Measurements from ENCODE around the gene ILDR2.

DNA sequence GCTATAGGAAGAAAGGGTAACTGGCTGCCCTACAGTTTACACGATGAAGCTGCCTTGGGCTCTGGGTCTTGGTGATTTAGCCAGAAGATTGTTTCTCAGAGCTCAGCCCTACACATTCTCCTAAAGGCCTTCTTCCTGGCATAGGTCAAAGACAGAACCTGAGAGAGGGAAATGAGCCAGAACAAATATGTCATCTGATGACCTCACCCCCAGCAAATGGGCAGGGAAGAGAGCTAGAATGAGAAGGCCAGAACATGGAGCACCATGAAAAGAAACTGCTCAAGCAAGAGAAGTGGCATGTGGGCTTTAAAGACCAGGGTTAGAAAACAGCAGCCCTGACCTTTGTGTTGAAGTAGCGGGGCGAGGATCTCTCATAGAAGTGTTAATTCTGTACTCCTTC is 5.5 kb upstream of the ILDR2 start:
- TF ChIP-seq, protein P1, sequence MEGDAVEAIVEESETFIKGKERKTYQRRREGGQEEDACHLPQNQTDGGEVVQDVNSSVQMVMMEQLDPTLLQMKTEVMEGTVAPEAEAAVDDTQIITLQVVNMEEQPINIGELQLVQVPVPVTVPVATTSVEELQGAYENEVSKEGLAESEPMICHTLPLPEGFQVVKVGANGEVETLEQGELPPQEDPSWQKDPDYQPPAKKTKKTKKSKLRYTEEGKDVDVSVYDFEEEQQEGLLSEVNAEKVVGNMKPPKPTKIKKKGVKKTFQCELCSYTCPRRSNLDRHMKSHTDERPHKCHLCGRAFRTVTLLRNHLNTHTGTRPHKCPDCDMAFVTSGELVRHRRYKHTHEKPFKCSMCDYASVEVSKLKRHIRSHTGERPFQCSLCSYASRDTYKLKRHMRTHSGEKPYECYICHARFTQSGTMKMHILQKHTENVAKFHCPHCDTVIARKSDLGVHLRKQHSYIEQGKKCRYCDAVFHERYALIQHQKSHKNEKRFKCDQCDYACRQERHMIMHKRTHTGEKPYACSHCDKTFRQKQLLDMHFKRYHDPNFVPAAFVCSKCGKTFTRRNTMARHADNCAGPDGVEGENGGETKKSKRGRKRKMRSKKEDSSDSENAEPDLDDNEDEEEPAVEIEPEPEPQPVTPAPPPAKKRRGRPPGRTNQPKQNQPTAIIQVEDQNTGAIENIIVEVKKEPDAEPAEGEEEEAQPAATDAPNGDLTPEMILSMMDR (tag by site-specific recombination; IDR thresholded peaks at IDR 0.05): no peak
- TF ChIP-seq ZNF133 (tag by site-specific recombination; IDR thresholded peaks at IDR 0.05) (no peak), ZNF335 (tag by site-specific recombination; conservative IDR thresholded peaks at IDR 0.05) (no peak; the same call in 1 of the 2 replicates)
- TF ChIP-seq, protein P2, sequence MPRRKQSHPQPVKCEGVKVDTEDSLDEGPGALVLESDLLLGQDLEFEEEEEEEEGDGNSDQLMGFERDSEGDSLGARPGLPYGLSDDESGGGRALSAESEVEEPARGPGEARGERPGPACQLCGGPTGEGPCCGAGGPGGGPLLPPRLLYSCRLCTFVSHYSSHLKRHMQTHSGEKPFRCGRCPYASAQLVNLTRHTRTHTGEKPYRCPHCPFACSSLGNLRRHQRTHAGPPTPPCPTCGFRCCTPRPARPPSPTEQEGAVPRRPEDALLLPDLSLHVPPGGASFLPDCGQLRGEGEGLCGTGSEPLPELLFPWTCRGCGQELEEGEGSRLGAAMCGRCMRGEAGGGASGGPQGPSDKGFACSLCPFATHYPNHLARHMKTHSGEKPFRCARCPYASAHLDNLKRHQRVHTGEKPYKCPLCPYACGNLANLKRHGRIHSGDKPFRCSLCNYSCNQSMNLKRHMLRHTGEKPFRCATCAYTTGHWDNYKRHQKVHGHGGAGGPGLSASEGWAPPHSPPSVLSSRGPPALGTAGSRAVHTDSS (tag by site-specific recombination; IDR thresholded peaks at IDR 0.05): no peak

Data from HEK293 (cell line).